Activated CD8-positive, alpha-beta memory T cell treated with anti-CD3 and anti-CD28 coated beads, Interleukin-2, amount 50 U/mL, for 24 hours (primary cell): ENCODE measurements around the gene DNAJC11.
"Not testable (repeated sequence)": the region's sequence is repeated elsewhere in the genome, so short reads cannot be mapped to it uniquely, and the experiment has no call there.

ENCODE experiments used
- DNase-seq: peaks from one replicate; pipeline ENCODE4 v3.0.0-alpha.2; 2020; ENCODE audit errors: extremely low read depth

The DNAJC11 gene

DNA sequence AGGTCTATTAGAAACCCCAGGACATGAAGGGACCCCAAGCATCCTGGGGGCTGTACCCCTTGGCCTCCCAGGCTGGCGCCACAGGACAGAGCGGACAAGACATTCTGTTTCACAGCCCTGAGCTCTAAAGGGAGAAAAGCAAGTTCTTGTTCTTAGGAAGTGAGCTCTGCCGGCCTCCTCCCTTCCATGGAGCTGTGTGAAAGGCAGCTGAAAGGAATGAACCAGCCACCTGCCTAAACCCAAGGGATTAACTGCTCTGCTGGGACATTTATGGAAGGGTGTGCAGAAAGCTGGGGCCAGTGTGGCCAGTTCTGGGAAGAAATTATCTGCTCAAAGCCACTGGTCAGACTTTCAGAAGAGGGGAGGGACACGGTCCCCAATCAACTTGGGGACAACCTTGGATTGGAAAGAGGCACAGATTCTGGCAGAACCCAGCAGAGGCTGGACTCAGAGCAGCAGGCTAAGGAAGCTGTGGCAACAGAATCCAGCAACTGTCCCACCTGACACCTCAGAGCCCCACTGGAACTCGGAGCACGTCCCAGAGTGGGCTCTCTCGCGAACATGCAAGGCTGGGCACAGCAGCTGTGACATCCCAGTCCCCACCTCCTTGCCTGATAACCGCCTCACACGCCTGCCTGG, 101.1 kb downstream of the DNAJC11 start:
- no peak for DNase-seq

DNA sequence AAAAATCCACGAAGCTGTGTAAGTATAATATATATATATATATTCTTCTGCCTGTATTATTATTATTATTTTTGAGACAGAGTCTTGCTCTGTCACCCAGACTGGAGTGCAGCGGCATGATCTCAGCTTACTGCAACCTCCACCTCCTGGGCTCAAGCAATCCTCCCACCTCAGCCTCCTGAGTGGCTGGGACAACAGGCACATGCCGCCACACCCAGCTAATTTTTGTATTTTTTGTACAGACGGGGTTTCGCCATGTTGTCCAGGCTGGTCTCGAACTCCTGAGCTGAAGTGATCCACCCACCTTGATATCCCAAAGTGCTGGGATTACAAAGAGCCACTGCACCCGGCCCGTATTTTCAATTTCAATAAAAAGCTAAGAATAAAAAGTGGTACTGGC, 101.6 kb downstream of the DNAJC11 start:
- not testable (repeated sequence) for DNase-seq

DNA sequence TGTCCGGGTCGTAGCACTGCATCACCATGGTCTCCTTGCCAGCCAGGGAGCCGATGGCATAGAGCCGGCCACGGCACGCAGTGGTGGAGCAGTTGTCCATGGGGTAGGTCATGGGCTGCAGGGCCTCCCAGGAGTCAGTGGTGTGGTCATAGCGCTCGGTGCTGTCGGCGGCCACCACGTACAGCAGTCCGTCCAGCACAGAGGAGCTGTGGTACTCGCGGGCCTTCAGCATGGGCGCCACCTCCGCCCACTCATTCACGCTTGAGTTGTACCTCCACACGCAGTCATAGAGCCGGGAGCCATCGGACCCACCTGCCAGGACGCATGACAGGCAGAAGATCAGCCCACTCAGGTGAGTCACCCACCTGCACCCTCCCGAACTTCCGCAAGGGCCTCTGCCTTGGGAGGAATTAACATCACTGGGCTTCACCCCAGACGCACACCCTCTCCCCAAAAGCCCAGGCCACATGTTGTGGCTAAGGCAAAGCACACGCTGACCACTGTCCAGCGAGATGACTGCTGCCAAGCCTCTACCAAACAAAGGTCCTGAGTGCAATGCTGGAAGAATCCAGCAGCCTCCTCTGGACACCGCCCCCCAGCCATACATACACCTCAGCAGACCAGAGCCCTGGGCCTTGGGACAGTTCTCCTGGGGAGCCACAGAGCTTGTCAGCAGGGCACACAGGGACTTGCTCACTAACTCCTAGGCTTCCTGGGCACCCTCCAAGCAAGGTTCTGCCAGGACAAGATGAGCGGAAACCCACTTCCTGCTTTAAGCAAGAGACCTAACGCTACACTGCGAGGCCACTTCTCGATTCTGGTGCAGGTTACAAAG, 102.3 kb downstream of the DNAJC11 start:
- peak; percentile 23 for DNase-seq

DNA sequence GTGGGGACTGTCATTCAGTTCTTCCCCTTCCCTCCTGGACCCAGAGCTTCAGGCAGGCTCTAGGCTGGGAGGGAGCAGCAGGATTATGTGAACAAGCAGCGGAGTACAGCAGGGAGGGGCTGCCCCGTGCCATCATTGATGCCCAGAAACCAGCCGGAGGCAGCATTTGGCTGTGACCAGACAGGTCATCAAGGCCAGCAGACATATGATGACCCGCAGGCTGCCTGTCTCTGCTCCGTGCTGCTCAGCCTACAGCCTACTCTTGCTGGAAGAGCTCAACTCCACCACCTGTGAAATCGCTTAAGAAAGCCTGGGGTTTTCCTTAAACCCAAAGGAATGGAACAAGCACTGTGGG, 103.9 kb downstream of the DNAJC11 start:
- no peak for DNase-seq

DNA sequence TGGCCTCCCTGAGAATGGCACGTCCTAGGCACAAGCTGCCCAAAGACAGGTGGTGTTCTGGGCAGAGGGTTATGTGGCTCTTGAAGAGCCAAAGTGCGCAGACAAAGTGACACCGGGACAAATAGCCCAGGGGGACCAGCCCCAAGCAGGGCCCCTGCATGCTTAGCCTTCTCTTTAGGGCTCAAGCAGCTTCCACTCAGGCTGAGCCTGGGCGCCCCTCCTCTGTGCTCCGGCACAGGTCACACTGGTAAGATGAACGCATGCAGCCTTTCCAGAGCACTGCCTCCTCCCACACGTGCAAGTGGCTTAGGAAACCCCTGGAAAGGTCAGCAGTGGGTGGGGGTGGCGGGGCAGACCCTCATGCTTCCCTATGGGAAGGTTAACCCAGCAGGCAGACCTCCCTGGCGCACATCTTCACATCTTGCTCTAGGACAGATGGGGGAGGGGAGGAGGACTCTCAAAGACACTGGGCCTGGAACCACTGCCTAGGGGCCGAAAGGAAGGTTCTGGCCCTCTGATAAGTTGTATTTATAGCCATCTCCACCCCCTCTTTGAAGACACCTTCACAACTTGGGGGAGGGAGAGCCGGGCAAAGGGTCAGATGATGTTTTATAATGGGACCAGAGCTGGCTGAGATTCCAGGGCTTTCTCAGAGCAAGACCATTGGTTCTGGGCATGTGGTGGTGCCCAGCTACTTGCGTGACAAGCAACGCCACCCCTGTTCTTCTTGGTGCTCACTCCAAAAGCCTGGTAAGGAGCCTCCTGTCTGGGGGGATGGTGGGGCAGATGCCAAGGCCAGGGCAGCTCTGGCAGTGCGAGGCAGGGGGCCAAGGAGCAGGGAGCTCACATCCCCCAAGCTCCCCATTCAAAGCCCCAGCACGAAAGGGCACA, 104.5 kb downstream of the DNAJC11 start:
- no peak for DNase-seq

DNA sequence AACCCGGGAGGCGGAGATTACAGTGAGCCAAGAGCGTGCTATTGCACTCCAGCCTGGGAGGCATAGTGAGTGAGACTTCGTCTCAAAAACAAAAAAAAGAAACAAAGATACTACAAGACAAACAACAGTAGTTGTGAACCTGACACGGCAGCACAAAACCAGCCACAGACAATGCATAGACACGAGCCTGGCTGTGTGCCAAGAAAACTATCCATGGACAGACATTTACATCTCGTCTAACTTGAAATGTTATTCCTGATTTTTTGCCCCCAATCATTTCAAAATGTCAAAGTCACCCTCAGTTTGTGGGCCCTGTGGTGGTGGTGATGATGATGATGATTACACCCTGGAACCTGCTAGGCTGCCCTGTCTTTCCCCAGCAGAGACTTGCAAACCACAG, 105.3 kb downstream of the DNAJC11 start:
- no peak for DNase-seq

DNA sequence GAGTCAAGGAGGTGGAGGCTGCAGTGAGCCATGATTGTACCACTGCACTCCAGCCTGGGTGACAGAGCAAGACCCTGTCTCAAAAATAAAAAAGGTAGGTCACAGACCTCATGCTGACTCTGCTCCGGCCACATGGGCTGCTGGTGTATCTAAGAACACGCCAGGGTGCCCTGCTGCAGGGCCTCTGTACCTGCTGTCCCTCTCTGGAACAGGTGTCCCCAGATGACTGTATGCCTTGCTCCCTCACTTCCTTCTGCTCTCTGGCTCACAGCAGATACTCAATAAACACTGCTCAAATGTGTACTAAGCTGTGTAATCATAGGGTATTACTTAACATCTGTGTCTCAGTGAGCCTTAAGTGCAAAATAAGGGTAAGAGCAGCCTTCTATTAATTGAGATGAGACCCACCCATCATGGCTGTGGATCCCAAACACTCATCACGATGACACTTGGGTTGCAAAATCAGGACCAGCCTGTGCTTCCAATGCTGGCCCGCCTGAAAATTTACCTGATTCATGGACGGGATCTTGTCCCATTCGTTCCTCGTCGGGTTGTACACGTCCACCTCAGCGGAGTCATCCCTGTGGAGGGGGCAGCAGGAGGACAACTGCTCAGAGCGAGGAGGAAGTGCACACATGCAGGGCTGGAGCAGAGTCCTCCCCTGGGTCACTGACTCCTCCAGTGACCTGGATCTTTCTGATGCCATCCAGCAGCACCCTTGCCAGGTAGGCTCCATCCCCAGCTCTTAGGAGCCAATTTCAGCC, 106.5 kb downstream of the DNAJC11 start:
- no peak for DNase-seq

DNA sequence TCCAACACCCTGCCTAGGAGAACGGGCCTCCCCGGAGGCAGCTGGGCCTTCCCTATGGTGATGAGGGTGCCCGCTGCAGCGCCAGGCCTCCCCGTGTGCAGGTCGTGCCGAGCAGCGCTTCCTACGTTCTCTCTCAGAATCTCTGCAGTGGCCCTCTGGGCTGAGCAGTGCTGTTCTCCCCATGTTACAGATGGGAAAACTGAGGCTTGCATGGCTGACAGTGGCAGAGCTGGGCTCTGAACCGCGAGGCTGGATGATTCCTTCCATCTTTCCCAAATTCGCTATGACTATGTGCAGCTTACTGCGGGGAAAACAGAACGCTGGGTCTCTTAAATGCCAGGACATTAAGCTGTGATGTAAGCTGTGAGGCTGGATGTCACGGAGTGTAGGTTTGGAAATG, 107.8 kb downstream of the DNAJC11 start:
- DNase-seq: no peak

DNA sequence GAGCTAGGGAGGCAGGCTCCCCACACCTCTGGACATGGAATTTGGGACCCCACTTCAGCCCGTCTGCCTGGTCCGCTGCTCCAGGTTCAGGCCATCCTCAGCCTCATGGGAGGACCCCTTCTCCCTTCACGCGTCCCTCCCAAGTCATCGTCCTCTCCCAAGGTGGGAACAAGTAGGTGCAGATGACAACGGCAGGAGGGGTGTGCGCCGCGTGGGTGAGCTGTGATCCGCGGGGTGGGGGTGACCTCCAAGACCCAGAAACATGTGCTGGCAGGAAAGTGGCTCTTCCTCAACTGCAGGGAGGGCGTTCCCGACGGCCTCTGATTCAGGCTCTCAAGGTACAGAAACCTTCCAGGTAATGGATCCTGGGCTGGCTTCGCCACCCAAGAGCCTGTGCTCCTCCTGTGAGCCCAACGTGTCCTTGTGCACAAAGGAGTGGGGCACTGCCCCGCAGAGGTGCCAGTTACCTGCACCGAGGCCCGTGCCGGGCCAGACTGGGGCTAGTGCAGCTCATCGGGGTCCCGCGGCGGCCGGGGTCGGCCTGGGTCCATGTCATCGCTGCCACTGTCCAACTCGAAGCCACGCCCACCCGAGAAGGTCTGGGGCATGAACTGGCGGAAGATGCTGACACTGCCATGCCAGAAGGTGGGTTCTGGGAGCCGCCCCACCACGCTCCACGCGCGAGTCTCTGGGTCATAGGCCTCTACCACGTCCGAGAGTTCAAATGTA, 108.6 kb downstream of the DNAJC11 start:
- DNase-seq: no peak

DNA sequence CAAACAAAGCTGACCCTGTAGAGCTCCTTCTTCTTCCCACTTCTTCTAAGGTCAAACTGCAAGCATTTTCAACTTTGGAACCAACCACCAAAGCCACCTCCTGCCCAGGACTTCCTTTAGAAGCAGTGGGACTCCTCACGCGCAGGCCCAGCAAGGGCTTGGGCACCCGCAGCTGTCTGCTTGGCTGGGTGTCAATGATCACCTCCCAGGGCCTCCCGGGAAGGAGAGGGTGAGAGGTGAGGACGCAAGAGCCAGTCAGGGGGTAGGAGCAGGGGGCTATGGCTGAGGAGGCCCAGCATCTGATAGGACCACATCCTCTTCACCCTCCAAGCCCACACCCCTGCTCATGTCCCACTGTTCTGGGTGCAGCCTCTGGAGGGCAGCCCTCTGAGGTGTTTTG, 109.2 kb downstream of the DNAJC11 start:
- no peak for DNase-seq

DNA sequence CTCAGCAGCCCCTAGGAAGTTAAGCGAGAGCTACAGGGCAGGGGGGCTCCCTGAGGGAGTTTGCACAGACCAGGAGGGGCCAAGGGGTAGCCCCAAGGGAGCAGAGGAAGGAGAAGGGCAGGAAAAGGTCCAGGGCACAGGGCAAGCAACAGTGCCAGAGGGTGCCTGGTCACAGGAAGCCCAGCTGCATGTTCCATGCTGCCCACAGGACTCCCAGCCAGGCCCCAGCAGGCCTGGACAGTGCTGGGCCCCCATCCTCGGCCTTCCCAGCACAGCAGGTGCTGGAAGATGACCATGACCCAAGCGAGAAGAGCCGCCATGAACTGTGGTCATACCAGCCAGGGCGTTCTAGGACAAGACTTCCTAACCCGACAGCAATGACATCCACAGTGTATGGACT, 110.0 kb downstream of the DNAJC11 start:
- DNase-seq: no peak

DNA sequence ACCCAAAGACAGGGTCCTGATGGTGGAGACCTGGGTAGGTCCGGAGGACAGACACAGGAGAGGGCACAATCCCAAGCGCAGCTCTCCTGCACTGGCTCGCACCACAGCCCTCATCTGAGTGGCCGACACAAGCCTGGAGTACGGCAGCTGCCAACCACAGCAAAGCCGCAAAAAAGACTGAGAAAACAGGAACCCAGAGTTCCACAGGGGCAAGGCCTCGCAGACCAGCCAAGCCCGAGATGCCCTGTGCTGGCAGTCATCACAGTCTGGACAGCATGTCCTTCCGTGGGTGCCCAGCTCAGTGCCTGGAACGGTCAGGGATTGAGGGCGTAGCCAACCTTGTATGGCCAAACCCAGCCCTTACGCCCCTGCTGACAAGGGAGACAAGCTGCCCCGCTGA, 110.4 kb downstream of the DNAJC11 start:
- no peak for DNase-seq

DNA sequence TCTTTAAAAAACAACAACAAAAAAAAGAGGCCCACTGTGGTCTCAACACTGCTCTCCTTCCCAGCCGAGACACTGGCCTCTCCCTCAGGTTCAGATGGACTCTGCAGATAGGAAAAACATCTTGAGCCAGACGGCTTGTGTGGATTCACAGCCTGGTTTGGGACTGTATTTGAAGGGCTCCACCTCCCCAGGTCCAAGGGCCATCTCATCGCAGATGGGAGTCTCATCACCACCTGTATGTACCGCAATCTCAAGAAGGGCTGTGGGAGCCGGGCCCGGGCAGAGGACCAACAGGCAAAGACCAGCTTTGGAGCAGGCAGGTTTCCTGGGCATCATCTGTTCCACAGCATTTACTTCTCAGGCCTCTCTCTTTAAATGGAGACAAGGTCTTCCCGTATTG, 111.6 kb downstream of the DNAJC11 start:
- no peak for DNase-seq

DNA sequence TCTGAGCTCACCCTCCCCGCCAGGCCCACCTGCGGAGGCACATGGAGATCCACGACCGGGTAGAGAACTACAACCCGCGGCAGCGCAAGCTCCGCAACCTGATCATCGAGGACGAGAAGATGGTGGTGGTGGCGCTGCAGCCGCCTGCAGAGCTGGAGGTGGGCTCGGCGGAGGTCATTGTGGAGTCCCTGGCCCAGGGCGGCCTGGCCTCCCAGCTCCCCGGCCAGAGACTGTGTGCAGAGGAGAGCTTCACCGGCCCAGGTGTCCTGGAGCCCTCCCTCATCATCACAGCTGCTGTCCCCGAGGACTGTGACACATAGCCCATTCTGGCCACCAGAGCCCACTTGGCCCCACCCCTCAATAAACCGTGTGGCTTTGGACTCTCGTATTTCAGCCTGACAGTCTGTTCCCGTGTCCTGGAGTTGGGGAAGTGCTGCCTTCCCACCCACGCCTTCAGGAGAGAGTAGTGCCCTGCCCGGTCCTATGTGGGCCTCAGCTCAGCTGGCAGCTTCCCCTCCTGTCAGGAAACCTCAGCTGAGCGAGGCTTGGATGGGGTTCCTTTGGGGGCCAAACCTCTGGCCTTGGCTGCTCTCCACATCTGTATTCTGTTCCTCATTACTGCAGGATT, 112.6 kb downstream of the DNAJC11 start:
- DNase-seq: no peak

DNA sequence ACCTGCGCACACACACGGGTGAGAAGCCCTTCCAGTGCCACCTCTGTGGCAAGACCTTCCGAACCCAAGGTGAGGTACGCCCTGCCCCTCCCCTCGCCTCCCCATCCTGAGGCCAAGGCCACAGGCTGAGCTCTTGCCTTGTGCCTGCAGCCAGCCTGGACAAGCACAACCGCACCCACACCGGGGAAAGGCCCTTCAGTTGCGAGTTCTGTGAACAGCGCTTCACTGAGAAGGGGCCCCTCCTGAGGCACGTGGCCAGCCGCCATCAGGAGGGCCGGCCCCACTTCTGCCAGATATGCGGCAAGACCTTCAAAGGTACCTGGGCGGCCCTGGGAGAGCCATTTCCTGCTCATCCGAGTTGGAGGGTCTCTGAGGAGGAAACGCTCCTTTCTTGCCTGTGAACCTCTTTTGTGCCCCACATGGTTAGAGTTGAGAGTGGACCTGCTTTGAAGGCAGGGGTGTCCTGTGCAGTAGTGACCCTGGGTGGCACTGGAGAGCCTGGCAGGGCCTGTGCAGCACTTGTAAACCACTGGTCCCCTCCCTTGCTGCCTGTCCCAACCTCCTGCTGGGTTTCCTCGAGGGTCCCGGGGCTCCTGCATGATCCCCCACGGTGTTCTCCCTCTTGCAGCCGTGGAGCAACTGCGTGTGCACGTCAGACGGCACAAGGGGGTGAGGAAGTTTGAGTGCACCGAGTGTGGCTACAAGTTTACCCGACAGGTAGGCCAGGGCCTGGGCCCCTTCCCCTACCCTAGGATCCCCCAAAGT, 113.3 kb downstream of the DNAJC11 start:
- no peak for DNase-seq

DNA sequence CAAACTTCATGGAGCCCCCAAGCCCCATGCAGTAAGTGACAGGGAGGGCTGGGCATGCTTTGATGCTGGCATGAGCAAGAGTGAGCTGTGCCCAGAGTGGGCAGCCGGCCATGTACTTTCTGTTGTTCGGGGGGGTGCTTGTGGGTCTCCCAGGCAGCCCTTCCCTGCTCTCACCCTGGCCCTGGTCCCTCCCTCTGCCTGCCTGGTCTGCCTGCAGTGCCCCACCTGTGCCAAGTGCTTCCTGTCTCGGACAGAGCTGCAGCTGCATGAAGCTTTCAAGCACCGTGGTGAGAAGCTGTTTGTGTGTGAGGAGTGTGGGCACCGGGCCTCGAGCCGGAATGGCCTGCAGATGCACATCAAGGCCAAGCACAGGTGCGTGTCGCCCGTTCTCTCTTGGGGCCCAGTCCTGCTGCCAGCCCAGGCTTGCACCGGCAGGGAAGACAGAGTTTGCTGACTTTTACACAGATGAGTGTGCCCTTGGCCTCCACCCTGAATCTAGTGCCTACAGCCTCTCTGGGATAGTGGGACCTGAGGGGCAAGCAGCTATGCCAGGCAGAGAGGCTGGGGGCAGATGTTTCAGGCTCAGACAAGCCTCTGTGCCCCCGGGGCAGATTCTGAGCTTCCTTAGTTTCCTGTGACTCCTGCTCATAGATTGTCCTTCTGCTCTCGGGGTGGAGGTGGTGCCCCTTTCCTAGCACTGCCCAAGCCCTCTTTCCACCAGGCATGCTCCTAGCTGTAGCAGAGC, 114.2 kb downstream of the DNAJC11 start:
- no peak for DNase-seq

DNA sequence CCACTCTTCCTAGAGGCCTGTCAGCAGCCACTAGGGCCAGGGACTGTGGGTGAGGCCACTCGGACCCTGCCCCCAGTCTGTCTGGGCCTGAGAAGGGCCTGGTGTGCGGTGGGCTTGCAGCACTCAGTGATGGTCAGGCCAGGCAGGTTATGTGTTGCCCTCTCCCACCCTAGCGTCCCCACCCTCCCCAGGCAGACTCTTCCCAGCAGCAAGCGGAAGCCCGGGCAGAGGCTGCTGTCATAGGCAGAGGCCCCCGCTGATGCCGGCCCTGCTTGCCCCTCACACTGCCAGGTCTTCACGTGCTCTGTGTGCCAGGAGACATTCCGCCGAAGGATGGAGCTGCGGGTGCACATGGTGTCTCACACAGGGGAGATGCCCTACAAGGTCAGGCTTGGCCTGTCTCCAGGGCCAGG, 115.2 kb downstream of the DNAJC11 start:
- DNase-seq: no peak

DNA sequence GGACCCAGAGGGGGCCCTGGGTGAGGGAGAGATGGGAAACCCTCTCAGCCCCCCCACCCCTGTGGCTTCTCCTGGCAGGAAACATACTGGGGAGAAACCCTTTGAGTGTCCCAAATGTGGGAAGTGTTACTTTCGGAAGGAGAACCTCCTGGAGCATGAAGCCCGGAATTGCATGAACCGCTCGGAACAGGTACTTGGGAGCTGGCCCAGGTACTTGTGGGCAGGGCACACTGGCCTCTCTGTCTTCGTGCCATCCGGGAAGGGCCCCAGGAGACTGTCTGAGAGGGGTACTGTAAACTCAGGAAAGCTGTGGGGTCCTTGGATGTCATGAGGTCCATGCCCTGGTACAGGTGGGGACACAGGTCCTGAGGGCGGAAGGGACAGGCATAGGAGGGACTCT, 115.8 kb downstream of the DNAJC11 start:
- no peak for DNase-seq

DNA sequence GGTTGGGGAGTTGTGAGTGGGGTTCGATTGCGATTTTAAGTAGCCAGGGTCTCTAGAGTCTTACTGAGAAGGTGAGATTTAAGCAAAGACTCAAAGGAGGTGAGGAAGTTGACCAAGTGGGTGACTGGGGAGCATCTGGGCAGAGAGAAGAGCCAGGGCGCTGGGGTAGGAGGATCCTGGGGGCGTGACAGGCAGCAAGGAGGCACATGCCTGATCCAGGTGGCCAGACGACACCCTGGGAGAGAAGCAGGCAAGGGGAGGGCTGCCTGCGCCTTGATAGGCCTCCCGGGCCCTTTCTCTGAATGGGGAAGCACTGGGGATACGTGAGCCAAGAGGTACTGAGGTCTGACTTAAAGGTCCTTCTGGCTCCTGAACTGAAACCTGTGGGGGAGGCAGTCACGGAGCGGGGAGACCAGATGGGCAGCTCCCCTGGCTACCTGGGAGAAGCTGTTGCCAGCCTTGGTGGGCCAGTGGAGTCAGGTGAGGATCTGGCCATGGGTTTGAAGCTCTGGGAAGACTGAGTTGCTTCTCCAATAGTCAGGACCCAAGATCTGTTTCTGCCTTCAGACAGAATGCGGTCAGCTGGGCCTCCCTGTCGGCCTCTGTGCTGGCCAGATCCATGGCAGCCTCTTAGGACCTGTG, 116.4 kb downstream of the DNAJC11 start:
- no peak for DNase-seq
